SK-N-SH treated with all-trans-retinoic acid at 6 μM for 48 hours (cell line): ENCODE measurements around the gene PSMA7.

Experiments used
- ATAC-seq: fragments of 200-7000 bp; cut with Tn5 transposase; 3 replicates; pipeline ENCODE4 v1.9.1; 2020; ENCODE audit warnings: mild to moderate bottlenecking, moderate library complexity
- ARNTL ChIP-seq: fragments of 450-650 bp; formaldehyde crosslinking; IDR thresholded peaks from 2 replicates; pipeline ENCODE4 v1.5.0; 2020; ENCODE audit warnings: low read depth, mild to moderate bottlenecking, moderate library complexity, borderline replicate concordance
- BACH2 ChIP-seq: fragments of 250-450 bp; sonication (Bioruptor Pico); IDR thresholded peaks from 2 replicates; pipeline ENCODE4 v1.9.0; 2021; ENCODE audit warnings: mild to moderate bottlenecking, borderline replicate concordance
- CSDC2 ChIP-seq: fragments of 250-450 bp; sonication (Bioruptor Pico); IDR thresholded peaks from 2 replicates; pipeline ENCODE4 v1.5.0; 2020; ENCODE audit warnings: mild to moderate bottlenecking, moderate library complexity
- ESRRG ChIP-seq: fragments of 250-450 bp; sonication (Bioruptor Pico); IDR thresholded peaks from 2 replicates; pipeline ENCODE4 v1.6.1; 2021; ENCODE audit warnings: mild to moderate bottlenecking
- ISL1 ChIP-seq: fragments of 250-450 bp; sonication (Bioruptor Pico); IDR thresholded peaks from 2 replicates; pipeline ENCODE4 v2.1.2; 2022; ENCODE audit warnings: mild to moderate bottlenecking, moderate library complexity
- OSR1 ChIP-seq: fragments of 250-450 bp; sonication (Bioruptor Pico); IDR thresholded peaks from 2 replicates; pipeline ENCODE4 v1.8.0; 2022; ENCODE audit warnings: moderate library complexity, mild to moderate bottlenecking, inconsistent platforms
- PPARA ChIP-seq: fragments of 250-450 bp; sonication (Bioruptor Pico); IDR thresholded peaks from 2 replicates; pipeline ENCODE4 v1.5.0; 2020; ENCODE audit warnings: mild to moderate bottlenecking, borderline replicate concordance
- RARB ChIP-seq: fragments of 250-450 bp; sonication (Bioruptor Pico); IDR thresholded peaks from 2 replicates; pipeline ENCODE4 v1.8.0; 2021; ENCODE audit warnings: mild to moderate bottlenecking, moderate library complexity
- SNAI2 ChIP-seq: fragments of 250-450 bp; sonication (Bioruptor Pico); IDR thresholded peaks from 2 replicates; pipeline ENCODE4 v1.5.0; 2020; ENCODE audit warnings: mild to moderate bottlenecking, moderate library complexity
- TCF4 ChIP-seq: fragments of 250-450 bp; sonication (Bioruptor Pico); IDR thresholded peaks from 2 replicates; pipeline ENCODE4 v1.8.0; 2021; ENCODE audit warnings: mild to moderate bottlenecking, moderate library complexity, borderline replicate concordance
- ZC3H10 ChIP-seq: fragments of 250-450 bp; sonication (Bioruptor Pico); IDR thresholded peaks from 2 replicates; pipeline ENCODE4 v1.5.1; 2021; ENCODE audit warnings: mild to moderate bottlenecking, moderate library complexity
- ZFP30 ChIP-seq: fragments of 450-650 bp; formaldehyde crosslinking; IDR thresholded peaks from 2 replicates; pipeline ENCODE4 v1.5.0; 2022; ENCODE audit warnings: mild to moderate bottlenecking, moderate library complexity
- ZNF565 ChIP-seq: fragments of 450-650 bp; formaldehyde crosslinking; conservative IDR thresholded peaks from 2 replicates; pipeline ENCODE4 v1.5.0; 2020; ENCODE audit warnings: low read depth, mild to moderate bottlenecking, moderate library complexity
- ZNF70 ChIP-seq: fragments of 450-650 bp; formaldehyde crosslinking; IDR thresholded peaks from 2 replicates; pipeline ENCODE4 v1.5.0; 2020; ENCODE audit warnings: mild to moderate bottlenecking, moderate library complexity
- ZNF8 ChIP-seq: fragments of 450-650 bp; formaldehyde crosslinking; IDR thresholded peaks from 2 replicates; pipeline ENCODE4 v1.5.0; 2020; ENCODE audit warnings: mild to moderate bottlenecking, moderate library complexity
- TF ChIP-seq, protein P1 (sequence below): fragments of 250-450 bp; sonication (Bioruptor Pico); IDR thresholded peaks from 2 replicates; pipeline ENCODE4 v1.5.1; 2020; ENCODE audit warnings: low read depth, mild to moderate bottlenecking, moderate library complexity
- TF ChIP-seq, protein P2 (sequence below): fragments of 250-450 bp; sonication (Bioruptor Pico); IDR thresholded peaks from 2 replicates; pipeline ENCODE4 v1.8.0; 2021; ENCODE audit warnings: low read depth, mild to moderate bottlenecking, moderate library complexity, borderline replicate concordance
- TF ChIP-seq, protein P3 (sequence below): fragments of 250-450 bp; sonication (Bioruptor Pico); IDR thresholded peaks from 2 replicates; pipeline ENCODE4 v1.8.0; 2020; ENCODE audit warnings: mild to moderate bottlenecking, moderate library complexity, borderline replicate concordance
- TF ChIP-seq, protein P4 (sequence below): fragments of 250-450 bp; sonication (Bioruptor Pico); IDR thresholded peaks from 2 replicates; pipeline ENCODE4 v1.5.0; 2020; ENCODE audit warnings: mild to moderate bottlenecking, moderate library complexity

Gene PSMA7

DNA sequence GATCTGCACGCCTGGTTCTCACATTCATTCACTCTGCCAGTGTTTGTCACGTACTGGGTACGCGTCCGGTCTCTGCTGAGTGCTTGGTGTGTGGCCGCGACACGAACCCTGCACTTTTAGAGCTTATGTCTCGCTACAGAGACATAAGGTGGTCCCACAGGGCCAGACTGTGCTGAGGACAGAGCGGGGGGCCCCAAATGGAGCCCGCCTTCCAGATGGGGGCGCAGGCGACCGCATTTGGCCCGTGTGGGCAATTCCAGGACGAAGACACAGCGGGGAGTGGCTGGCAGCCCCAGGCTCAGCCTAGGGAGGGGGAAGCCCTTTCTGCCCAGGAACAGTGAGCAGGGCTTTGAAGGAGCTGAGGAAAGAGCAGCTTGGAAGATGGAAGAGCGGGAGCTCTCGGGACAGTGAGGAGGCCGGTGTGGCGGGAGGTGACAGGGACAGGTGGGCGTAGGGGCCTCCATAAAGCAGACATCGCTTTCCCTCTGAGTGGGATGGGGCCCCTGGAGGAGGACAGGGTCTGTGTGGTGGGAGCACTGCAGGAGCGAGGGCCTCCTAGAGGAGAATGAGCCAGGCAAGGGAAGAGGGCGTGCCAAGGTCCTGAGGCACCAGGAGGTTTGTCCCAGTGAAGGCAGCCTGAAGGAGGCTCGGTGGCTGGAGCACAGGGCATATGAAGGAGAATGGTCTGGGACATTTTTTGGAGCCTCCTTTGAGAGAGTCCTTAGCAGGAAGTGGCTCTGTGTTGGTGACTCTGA is 31.9 kb upstream of the PSMA7 start:
- TF ChIP-seq ZFP30 (CRISPR knock-in tag) (no peak), OSR1 (CRISPR knock-in tag) (no peak), ISL1 (CRISPR knock-in tag) (no peak), ZNF565 (CRISPR knock-in tag) (no peak), ZC3H10 (CRISPR knock-in tag) (no peak), BACH2 (CRISPR knock-in tag) (no peak), TCF4 (no peak)
- TF ChIP-seq, protein P1, sequence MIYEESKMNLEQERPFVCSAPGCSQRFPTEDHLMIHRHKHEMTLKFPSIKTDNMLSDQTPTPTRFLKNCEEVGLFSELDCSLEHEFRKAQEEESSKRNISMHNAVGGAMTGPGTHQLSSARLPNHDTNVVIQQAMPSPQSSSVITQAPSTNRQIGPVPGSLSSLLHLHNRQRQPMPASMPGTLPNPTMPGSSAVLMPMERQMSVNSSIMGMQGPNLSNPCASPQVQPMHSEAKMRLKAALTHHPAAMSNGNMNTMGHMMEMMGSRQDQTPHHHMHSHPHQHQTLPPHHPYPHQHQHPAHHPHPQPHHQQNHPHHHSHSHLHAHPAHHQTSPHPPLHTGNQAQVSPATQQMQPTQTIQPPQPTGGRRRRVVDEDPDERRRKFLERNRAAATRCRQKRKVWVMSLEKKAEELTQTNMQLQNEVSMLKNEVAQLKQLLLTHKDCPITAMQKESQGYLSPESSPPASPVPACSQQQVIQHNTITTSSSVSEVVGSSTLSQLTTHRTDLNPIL (CRISPR knock-in tag): no peak
- TF ChIP-seq, protein P2, sequence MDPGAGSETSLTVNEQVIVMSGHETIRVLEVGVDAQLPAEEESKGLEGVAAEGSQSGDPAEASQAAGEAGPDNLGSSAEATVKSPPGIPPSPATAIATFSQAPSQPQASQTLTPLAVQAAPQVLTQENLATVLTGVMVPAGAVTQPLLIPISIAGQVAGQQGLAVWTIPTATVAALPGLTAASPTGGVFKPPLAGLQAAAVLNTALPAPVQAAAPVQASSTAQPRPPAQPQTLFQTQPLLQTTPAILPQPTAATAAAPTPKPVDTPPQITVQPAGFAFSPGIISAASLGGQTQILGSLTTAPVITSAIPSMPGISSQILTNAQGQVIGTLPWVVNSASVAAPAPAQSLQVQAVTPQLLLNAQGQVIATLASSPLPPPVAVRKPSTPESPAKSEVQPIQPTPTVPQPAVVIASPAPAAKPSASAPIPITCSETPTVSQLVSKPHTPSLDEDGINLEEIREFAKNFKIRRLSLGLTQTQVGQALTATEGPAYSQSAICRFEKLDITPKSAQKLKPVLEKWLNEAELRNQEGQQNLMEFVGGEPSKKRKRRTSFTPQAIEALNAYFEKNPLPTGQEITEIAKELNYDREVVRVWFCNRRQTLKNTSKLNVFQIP (CRISPR knock-in tag): no peak
- TF ChIP-seq, protein P3, sequence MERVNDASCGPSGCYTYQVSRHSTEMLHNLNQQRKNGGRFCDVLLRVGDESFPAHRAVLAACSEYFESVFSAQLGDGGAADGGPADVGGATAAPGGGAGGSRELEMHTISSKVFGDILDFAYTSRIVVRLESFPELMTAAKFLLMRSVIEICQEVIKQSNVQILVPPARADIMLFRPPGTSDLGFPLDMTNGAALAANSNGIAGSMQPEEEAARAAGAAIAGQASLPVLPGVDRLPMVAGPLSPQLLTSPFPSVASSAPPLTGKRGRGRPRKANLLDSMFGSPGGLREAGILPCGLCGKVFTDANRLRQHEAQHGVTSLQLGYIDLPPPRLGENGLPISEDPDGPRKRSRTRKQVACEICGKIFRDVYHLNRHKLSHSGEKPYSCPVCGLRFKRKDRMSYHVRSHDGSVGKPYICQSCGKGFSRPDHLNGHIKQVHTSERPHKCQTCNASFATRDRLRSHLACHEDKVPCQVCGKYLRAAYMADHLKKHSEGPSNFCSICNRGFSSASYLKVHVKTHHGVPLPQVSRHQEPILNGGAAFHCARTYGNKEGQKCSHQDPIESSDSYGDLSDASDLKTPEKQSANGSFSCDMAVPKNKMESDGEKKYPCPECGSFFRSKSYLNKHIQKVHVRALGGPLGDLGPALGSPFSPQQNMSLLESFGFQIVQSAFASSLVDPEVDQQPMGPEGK (CRISPR knock-in tag): no peak
- no peak for ATAC-seq

DNA sequence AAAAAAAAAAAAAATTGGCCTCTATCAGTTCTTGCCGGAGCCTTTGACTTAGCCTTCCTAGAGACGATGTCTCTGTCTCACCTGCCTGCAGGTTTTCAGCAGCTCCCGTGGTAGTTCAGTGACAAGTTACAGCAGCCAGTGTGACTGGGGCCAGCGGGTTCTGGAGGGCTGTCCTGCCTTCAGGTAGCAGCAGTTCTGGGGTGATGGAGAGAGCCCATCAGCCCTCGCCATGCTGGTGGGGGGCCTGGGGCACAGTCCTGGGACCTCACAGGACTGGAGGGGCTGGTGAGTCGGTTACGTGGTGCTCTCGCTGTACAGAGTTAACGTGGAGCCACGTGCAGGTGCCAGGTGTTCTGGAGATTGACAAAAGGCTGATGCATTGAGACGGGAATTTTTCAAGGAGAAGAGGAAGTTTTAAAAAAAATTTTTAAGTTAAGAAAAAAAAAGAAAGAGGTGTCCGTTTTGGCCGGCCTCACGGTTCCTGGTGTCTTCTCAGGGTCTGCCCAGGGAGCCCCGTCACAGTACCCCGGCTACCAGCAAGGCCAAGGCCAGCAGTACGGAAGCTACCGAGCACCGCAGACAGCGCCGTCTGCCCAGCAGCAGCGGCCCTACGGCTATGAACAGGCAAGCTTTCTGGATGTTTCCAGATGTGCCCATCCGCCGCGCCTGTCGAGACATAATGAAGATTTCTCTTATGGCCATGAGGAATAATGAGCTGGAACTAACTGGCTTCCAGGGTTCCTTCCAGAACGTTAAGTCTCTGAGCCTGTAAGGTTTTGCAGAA is 31.0 kb upstream of the PSMA7 start:
- no peak for TF ChIP-seq ZC3H10 (CRISPR knock-in tag)
- TF ChIP-seq RARB (CRISPR knock-in tag): no peak
- no peak for TF ChIP-seq SNAI2 (CRISPR knock-in tag)
- TF ChIP-seq ARNTL (CRISPR knock-in tag): no peak
- no peak for TF ChIP-seq ZNF8 (CRISPR knock-in tag)
- TF ChIP-seq, protein P4, sequence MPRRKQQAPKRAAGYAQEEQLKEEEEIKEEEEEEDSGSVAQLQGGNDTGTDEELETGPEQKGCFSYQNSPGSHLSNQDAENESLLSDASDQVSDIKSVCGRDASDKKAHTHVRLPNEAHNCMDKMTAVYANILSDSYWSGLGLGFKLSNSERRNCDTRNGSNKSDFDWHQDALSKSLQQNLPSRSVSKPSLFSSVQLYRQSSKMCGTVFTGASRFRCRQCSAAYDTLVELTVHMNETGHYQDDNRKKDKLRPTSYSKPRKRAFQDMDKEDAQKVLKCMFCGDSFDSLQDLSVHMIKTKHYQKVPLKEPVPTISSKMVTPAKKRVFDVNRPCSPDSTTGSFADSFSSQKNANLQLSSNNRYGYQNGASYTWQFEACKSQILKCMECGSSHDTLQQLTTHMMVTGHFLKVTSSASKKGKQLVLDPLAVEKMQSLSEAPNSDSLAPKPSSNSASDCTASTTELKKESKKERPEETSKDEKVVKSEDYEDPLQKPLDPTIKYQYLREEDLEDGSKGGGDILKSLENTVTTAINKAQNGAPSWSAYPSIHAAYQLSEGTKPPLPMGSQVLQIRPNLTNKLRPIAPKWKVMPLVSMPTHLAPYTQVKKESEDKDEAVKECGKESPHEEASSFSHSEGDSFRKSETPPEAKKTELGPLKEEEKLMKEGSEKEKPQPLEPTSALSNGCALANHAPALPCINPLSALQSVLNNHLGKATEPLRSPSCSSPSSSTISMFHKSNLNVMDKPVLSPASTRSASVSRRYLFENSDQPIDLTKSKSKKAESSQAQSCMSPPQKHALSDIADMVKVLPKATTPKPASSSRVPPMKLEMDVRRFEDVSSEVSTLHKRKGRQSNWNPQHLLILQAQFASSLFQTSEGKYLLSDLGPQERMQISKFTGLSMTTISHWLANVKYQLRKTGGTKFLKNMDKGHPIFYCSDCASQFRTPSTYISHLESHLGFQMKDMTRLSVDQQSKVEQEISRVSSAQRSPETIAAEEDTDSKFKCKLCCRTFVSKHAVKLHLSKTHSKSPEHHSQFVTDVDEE: no peak
- TF ChIP-seq, protein P2 (CRISPR knock-in tag): no peak
- TF ChIP-seq CSDC2 (CRISPR knock-in tag): no peak
- TF ChIP-seq ESRRG (CRISPR knock-in tag): no peak
- TF ChIP-seq ZNF70: no peak
- TF ChIP-seq TCF4: no peak
- no peak for TF ChIP-seq PPARA (CRISPR knock-in tag)
- TF ChIP-seq, all 23 proteins: peak for 0
- no peak for ATAC-seq

DNA sequence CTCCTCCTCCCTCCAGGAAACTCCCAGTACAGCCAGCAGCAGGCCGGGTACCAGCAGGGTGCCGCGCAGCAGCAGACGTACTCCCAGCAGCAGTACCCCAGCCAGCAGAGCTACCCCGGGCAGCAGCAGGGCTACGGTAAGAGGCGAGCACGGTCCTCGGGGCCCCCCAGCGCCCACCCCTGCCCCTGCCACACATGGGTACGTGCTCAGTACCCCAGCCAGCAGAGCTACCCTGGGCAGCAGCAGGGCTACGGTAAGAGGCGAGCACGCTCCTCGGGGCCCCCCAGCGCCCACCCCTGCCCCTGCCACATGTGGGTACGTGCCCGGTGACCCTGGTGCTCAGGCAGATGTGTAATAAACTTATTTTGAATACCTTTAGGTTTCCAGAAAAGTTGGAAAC is 29.5 kb upstream of the PSMA7 start:
- no peak for ATAC-seq
- no peak for TF ChIP-seq ESRRG (CRISPR knock-in tag)
- TF ChIP-seq ZNF8 (CRISPR knock-in tag): no peak
- TF ChIP-seq SNAI2 (CRISPR knock-in tag): no peak
- no peak for TF ChIP-seq ZFP30 (CRISPR knock-in tag)
